Islet precursor cell (in vitro differentiated cells): ENCODE results near the gene NUP62.

Experiments used
- DNase-seq: peaks from one replicate; pipeline ENCODE4 v3.0.0-alpha.2; 2018

The NUP62 gene

GRCh38 chr19:49864890-49865289, 64.4 kb downstream of the NUP62 start:
- no peak for DNase-seq

- peak; percentile 38 for DNase-seq
These were observed 65.4 kb downstream of the NUP62 start for GRCh38 chr19:49863935-49864320.

GRCh38 chr19:49863254-49863934, 65.9 kb downstream of the NUP62 start:
- no peak for DNase-seq

DNA sequence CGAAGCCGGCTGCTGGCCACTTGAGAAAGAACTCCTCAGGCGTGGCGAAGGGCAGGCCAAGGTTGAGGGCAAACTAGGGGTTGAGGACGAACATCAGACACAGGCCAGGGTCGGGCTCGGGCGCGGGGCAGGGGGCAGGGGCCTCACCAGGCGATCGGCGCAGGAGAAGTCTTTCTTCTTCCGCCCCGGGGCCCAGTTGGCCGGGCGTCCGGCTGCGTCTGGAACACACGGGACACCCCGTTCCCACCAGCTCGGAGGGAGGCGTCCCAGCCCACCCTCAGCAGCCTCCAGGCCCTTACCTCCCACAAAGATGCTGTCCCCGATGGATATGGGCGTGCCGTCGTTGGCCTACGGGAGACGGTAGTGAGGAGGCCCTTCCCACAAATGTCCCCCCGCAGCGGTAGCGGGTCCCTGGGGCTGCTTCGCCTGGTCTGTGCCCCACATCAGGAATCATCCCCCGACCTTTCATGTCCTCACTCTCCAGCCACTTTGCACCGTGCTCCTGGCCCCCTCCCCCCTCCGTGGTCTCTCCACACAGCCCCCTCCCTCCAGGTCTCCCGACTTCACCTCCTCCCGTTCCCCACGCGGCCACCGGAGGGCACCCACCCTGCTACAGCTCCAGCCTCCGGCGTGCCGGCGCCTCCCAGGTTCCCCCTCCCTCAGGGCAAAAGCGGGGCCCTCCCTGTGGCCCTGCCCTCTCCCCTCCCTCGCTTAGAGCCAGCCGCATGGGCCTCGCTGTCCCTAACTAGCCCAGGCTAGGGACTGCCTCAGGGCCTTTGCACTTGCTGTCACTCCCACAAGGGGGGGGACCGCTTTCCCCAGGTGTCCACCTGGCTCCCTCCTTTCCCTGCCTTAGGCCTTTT, 66.7 kb downstream of the NUP62 start:
- DNase-seq, result peak; percentile 79

DNA sequence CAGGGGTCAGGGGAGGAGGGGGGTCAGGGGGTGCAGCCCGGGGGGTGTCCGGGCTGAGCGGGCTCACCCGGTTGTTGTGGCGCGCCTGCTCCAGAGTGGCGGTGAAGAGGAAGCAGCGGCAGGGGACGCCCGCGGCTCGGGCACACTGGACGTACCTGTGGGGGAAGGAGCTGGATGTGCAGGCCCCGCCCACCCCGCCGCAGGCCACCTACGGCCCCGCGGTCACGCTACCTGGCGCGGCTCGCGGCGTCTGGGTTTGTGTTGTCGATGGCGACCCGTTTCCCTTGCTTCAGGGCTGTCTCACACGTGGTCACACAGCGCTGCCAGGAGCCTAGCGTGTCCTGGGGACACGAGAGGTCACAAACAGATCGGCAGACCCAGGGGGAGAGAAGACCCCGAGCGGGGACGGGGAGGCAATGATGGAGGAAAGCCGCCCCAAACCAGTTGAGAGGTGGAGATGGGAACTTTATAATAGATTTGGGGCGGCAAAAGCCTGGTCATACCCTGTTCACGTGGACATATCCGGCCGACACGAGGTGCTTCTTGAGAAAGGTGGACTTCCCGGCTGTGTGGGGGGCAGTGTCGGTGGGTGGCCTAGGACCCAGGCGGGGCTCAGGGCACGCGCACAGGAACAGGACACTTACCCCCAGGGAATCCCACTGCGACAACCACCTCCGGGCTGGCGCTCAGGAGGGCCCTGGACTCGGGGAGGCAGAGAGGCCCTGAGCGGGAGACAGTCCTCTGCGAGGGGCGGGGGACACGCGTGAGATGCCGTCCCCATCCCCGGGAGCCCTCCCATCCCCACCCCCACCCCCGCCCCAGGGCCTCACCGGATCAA, 67.5 kb downstream of the NUP62 start:
- no peak for DNase-seq

GRCh38 chr19:49861107-49861506, 68.2 kb downstream of the NUP62 start:
- peak; percentile 73 for DNase-seq

- DNase-seq, result no peak
These were observed 68.8 kb downstream of the NUP62 start for GRCh38 chr19:49860336-49861102.

DNA sequence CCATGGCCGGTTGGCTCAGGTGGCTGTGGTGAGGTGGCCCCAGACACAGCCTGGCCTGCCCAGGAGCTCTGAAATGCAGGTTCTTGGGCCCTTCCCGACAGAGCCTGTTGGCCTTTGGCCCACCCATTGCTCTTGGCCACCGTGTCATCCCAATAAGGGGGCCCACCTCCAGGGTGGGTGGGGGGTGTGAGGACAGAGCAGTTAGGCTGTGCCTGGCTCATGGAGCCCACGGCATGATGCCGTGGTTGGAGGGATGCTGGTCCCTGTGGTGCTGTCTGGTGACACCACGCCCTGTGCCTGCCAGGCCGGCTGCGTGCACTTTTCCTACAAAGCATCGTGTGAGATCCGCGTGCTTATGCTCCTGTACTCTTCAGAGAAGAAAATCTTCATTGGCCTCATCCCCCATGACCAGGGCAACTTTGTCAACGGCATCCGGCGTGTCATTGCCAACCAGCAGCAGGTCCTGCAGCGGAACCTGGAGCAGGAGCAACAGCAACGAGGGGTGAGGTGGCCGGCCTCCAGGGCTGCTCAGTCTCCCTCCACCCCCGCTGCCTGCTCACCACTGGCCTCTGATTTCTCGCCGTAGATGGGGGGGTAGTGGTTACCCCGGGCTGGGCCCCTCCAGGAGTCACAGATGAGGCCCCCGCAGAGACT, 69.5 kb downstream of the NUP62 start:
- no peak for DNase-seq

GRCh38 chr19:49858088-49858985, 71.0 kb downstream of the NUP62 start:
- no peak for DNase-seq

- no peak for DNase-seq
These were observed 71.5 kb downstream of the NUP62 start for GRCh38 chr19:49857838-49858087.

DNA sequence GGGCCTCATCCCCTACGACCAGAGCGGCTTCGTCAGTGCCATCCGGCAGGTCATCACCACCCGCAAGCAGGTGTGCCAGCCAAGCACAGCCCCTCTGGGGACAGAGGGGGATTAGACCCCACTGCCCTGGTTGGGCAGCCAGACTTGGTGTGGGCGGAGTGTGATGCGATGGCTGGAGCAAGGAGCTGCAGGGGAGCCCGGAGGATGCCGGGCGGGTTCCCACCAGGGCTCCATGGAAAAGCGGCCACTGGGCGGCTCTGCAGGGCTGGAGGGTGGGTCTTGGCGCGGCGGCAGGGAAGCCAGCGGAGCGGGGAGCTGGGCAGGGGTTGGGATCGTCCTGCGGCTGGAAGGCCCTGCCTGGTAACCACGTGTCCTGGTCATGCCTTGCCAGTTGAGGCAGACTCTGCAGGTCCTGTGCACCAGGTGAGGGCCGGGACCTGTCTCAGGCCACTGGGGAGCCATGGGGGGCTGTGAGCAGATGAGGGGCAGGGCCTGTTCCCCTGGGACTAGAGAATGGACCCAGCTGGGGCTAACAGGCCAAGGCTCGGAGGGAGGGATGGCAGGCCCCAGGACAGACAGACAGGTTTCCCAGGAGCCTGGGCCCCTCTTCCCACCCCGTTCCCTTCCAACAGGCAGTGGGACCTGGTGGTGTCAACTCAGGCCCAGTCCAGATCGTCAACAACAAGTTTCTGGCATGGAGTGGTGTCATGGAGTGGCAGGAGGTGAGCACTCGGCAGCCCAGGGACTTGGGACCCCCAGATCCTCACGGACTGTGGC, 72.1 kb downstream of the NUP62 start:
- no peak for DNase-seq
